Measurements from ENCODE around the gene MLX.

GRCh38 chr17:42537826-42538451, 29.0 kb upstream of the MLX start:
- TF ChIP-seq, protein P1, sequence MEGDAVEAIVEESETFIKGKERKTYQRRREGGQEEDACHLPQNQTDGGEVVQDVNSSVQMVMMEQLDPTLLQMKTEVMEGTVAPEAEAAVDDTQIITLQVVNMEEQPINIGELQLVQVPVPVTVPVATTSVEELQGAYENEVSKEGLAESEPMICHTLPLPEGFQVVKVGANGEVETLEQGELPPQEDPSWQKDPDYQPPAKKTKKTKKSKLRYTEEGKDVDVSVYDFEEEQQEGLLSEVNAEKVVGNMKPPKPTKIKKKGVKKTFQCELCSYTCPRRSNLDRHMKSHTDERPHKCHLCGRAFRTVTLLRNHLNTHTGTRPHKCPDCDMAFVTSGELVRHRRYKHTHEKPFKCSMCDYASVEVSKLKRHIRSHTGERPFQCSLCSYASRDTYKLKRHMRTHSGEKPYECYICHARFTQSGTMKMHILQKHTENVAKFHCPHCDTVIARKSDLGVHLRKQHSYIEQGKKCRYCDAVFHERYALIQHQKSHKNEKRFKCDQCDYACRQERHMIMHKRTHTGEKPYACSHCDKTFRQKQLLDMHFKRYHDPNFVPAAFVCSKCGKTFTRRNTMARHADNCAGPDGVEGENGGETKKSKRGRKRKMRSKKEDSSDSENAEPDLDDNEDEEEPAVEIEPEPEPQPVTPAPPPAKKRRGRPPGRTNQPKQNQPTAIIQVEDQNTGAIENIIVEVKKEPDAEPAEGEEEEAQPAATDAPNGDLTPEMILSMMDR (IDR thresholded peaks at IDR 0.05), result no peak
- no peak for TF ChIP-seq POLR2A (IDR thresholded peaks at IDR 0.05)
